Activated CD4-positive, alpha-beta T cell treated with anti-CD3 and anti-CD28 coated beads, Interleukin-2, amount 10 ng/mL, durations not matched to agents 24 days and 14 days (primary cell): ENCODE measurements around the gene RAB9B. TPM values are rescaled to one million over a fixed set of nuclear protein-coding genes. Genes with fewer than 3 reads are reported as not detected.

Experiments used
- DNase-seq: peaks from one replicate; pipeline ENCODE4 v3.0.0; 2022
- H3K27ac Mint-ChIP-seq: one replicate; pipeline ENCODE4 v1.8.0; 2022; ENCODE audit warnings: mild to moderate bottlenecking, mixed read lengths
- H3K27me3 Mint-ChIP-seq: one replicate; pipeline ENCODE4 v1.8.0; 2022; ENCODE audit warnings: mixed read lengths
- H3K36me3 Mint-ChIP-seq: one replicate; pipeline ENCODE4 v1.8.0; 2022; ENCODE audit warnings: low read depth, mild to moderate bottlenecking, mixed read lengths
- H3K4me1 Mint-ChIP-seq: one replicate; pipeline ENCODE4 v1.8.0; 2021; ENCODE audit warnings: mixed read lengths
- H3K4me3 Mint-ChIP-seq: one replicate; pipeline ENCODE4 v1.8.0; 2022; ENCODE audit warnings: mild to moderate bottlenecking, moderate library complexity, mixed read lengths
- H3K9me3 Mint-ChIP-seq: one replicate; pipeline ENCODE4 v1.8.0; 2021; ENCODE audit warnings: mixed read lengths
- intact Hi-C: fragments of 100-400 bp; cut with micrococcal nuclease; formaldehyde crosslinking; loops from one replicate; pipeline ENCODE4 v1.15.1; 2023
- total RNA-seq: library from RNA; stranded (reverse); gene quantifications from 2 replicates; pipeline ENCODE4 v1.2.3, GENCODE V29; 2022

The RAB9B gene
- total RNA-seq, 1 donor from 2014 or later: 0.35 TPM

DNA sequence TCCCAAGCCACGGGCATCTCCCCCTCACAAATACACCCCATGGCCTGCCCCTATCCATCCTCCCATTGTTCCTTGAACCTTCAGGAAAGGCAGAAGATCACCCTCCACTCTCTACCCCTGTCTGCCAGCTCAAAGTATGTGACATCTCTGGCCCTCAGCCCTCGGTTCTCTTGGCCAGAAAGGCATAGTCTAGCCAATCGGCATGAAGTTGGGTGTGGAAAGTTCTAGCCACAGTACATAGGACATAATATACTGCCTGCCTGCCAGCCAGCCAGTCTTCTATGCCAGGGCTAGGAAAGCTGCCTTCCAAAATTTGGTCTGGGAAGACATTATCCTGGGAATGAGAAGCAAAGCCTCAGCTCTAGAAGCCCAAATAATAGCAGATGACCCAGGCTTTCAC lies 58.6 kb downstream of the RAB9B start:
- intact Hi-C loops: no loop called here
- no peak overlapping the region for H3K27ac Mint-ChIP-seq
- peaks cover 7% of the 10 kb centered on the region for H3K27me3 Mint-ChIP-seq
- no peaks in the 10 kb centered on the region for H3K9me3 Mint-ChIP-seq
- no peak for DNase-seq
- H3K4me3 Mint-ChIP-seq: no peak overlapping the region
- no peaks in the 10 kb centered on the region for H3K36me3 Mint-ChIP-seq
- H3K4me1 Mint-ChIP-seq: no peaks in the 10 kb centered on the region

Other genes with a start within 250 kb of the RAB9B start
- gene TCEAL4, start 246.7 kb downstream of the RAB9B start, total RNA-seq: 3.7 and 4.4 TPM in 2 replicates
- 0.37 and 0.59 TPM in 2 replicates for gene TCEAL3, start 224.3 kb downstream of the RAB9B start, total RNA-seq
- 3.2 and 3.8 TPM in 2 replicates for gene TCEAL1, start 203.3 kb downstream of the RAB9B start, total RNA-seq
- gene MORF4L2, start 145.6 kb downstream of the RAB9B start, total RNA-seq: 253 and 262 TPM in 2 replicates
- gene TMEM31, start 121.3 kb downstream of the RAB9B start, total RNA-seq: not detected in 2 replicates
- gene PLP1, start 55.4 kb downstream of the RAB9B start, total RNA-seq: not detected in 2 replicates
- gene TMSB15B, start 130.4 kb upstream of the RAB9B start, total RNA-seq: 7.3 and 8.7 TPM in 2 replicates
- not detected in 2 replicates for gene H2BW1, start 181.5 kb upstream of the RAB9B start, total RNA-seq
- not detected in 2 replicates for gene H2BW2, start 207.7 kb upstream of the RAB9B start, total RNA-seq
- gene TMSB15C, start 244.0 kb upstream of the RAB9B start, total RNA-seq: 3.1 and 3.6 TPM in 2 replicates